NCI-H510A (cell line): ENCODE measurements around the gene TMEM235.
"Not testable (repeated sequence)": the region's sequence is repeated elsewhere in the genome, so short reads cannot be mapped to it uniquely, and the experiment has no call there.

Experiments used
- DNase-seq: peaks from one replicate; lab custom pipeline; 2025; lab: John Stamatoyannopoulos, UW

TMEM235 gene

DNA sequence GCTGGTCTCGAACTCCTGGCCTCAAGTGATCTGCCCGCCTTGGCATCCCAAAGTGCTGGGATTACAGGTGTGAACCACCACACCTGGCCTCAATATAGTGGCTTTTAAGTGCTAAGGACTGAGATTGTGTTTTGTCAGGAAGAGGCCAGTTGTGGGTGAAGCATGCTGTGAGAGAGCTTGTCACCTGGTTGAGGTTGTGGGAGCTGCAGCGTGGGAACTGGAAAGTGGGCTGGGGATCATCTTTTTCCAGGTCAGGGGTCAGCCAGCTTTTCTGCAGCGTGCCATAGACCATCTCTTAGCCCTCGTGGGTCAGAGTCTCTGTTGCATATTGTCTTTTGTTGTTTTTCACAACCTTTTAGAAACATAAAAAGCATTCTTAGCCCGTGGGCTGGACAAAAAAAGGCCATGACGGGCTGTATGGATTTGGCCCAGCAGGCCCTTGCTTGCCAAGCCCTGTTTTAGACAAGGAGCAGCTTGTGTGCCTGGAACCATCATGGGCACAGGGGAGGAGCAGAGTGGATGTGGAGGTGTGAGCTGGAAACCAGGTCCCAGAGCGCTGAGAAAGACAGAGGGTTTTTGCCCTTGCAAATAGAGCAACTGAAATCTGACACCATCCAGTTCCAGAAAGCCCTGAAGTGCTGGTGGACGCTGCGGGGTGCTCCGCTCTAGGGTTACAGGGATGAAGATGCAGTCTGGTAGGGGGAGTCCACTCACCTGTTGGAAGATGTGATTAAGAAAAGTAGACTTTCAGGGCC is 11.9 kb upstream of the TMEM235 start:
- DNase-seq = peak; percentile 85

- DNase-seq = no peak
These were observed 8.4 kb upstream of the TMEM235 start for GRCh38 chr17:78223061-78223460.

- no peak for DNase-seq
These were observed 7.7 kb upstream of the TMEM235 start for GRCh38 chr17:78223765-78224164.

GRCh38 chr17:78224231-78225087 is 7.0 kb upstream of the TMEM235 start:
- DNase-seq = no peak

GRCh38 chr17:78225088-78225865 is 6.2 kb upstream of the TMEM235 start:
- no peak for DNase-seq

DNA sequence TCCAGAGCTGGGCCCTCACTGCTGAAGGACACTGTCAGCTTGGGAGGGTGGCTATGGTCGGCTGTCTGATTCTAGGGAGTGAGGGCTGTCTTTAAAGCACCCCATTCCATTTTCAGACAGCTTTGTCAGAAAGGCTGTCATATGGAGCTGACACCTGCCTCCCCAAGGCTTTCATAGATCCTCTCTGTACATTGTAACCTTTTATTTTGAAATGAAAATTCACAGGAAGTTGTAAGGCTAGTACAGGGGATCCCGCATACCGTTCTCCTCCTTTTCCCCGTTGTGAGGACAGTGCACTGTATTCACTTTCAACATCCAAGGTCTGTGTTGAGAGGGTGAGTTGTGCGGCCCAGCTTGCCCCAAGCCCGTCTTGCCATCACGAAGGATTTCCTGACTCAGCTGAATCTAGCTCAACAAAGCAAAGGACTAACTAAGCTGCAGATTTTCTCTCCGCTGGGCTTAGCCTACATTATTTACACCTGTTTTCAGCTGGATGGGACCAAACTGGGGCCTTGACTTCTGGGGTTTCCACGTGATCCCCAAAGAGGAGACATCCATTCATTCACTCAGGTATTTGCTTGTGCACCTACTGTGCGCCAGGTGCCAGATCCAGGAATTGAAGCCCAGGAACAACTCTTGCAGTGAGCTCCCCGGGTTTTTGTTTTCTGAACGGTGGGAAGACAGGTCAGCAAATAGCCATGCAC is 5.2 kb upstream of the TMEM235 start:
- no peak for DNase-seq

DNA sequence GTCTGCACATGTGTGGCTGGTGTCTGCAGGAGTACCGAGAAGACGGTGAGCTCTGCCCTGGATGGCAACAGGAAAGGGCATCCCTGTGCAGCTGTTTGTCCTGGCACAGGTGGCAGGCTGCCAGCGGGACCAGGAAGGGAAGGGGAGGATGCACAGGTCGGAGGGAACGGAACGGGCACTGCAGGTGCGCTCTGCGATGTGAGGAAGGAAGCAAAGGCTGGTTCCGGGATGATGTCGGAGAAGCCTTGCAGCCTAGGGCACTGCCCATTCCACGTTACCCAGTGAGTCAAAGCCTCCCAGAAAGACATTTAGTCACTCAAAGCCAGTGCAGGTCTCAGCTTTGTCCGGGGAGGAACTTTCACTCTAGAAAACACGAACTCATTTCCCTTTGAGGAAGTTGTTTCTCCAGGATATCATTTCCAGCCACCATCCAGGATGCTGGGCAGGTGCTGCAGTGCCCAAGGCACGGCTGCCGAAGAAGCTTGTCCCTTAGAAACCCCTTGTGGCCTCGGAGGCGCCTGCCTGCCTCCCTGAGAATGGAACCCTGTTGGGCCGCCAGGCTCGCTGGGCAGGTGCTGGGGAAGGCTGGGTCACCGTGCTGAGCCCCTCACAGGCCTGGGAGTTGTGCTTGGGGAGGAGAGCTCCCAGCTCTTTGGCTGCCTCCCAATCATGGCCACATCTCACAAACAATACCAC is 4.5 kb upstream of the TMEM235 start:
- peak; percentile 61 for DNase-seq

DNA sequence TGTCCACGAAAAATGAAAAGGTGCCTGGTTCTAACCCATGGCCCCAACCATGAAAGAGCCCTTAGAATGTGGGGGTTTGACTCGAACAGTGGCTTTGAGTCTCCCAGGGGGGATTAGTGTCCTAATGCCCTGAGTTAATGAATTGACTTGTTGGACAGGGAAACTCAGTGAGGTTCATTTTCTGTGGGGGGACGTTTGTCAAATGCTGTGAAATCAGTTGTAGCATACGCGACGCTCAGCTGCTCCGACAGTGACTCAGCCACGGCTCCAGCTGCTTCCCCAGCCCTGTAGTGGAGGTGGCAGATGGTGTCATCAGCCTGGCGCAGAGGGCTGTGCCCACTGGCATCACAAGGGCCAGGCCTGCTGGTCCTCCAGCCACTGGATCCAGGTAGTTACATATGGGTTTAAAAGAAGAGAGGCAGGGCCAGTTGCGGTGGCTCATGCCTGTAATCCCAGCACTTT is 3.9 kb upstream of the TMEM235 start:
- no peak for DNase-seq

GRCh38 chr17:78228176-78228575 is 3.3 kb upstream of the TMEM235 start:
- DNase-seq = no peak

DNA sequence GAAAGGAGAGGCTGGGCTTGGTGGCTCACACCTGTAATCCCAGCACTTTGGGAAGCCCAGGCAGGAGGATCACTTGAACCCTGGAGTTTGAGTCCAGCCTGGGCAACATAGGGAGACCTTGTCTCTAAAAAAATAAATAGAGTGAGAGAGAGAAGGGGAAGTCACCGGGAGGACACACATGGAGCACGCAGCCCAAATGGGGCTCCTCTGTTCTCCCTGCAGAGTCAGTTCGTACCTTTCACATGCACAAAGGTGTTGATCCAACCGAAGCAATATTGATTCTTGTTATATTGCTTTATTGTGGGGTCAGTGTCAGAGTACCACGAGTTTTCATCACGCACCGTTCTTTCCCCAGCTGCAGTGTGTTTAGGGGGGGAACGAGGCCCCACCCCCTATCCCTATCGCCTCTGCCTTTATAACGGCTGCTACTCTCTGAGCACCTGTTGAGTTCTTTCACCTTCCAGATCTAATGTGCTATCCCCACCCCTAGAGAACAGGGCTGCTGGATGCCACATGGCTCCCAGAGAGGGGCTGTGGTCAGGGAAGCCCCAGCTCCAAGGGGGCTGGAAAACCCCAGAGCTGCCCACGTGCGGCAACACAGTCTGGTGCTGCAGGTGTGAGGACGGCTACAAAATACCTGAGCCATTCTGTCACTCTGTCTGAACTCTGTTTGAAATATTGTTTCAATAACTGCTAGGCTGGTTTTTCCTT is 1.0 kb upstream of the TMEM235 start:
- DNase-seq = no peak

DNA sequence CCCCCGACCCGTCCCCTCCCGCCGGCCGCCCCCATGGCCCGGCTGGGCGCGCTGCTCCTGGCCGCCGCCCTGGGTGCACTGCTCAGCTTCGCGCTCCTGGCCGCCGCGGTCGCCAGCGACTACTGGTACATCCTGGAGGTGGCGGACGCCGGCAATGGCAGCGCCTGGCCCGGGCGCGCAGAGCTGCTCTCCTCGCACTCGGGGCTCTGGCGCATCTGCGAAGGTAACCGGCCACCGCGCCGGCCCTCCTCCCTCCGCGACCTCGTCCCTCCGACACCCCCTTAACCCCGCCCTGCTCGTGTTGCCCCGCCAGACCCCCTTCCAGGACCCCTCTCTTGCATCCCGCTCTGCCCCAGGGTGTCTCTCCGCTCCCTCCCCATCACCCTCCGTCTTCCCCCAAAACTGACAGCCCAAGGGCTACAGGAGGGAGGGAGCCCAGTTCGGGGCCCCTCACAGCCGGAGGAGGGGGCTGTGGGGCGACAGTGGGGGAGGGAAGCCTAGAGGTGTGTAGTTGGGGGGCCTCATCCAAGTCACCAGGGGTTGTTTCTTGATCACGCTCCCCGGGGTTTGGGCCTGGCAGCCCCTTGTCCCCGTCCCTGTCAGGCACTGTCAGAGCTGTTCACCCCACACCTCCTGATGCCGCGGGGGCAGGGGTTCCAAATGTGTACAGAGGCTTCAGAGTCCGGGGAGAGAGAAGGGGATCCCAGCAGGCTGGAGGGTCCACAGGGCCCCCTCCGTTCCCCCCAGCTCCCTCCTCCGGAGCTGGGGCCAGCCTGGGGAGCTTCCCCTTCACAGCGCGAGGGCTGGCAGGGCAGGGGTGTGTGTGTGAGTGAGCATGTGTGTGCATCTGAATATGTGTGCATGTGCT is 794 bp downstream of the TMEM235 start:
- DNase-seq = no peak

DNA sequence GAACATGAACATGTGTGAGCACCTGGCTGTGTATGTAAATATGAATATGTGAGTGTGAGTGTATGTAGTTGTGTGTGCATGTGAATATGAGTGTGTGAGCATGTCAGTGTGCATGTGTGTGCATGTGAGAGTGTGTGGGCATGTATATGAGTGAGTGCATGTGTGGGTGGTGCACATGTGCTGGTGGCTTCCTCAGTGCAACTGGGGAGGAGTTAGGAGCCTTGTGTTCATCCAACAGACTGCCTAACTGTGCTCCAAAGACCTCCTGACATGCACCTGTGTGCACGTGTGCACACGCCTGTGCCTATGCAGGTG is 1.4 kb downstream of the TMEM235 start:
- DNase-seq = no peak

DNA sequence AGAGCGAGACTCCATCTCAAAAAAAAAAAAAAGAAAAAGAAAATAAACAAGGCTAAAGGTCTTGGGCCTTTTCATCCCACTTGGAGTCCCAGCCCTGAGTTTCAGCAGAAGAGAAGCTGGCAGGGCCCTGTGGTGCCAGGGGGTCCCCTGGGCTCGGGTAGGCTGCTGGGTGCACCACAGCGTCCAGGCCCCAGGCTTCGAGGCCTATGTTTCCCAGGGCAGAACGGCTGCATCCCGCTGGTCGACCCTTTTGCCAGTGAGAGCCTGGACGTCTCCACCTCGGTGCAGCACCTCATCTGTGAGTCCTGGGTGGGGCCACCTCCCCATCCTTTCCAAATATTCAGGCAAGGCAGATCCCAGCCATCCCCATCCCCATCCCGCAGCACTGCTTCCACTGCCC is 2.2 kb downstream of the TMEM235 start:
- DNase-seq = no peak

GRCh38 chr17:78234261-78234865 is 2.9 kb downstream of the TMEM235 start:
- no peak for DNase-seq

DNA sequence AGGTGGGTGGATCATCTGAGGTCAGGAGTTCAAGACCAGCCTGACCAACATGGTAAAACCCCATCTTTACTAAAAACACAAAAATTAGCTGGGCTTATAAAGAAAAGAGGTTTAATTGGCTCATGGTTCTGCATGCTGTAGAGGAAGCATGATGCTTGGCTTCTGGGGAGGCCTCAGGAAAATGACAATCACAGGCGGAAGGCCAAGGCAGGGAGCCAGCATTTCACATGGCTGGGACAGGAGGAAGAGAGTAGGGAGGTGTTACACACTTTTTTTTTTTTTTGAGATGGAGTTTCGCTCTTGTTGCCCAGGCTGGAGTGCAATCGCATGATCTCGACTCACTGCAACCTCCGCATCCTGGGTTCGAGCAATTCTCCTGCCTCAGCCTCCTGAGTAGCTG is 3.6 kb downstream of the TMEM235 start:
- not testable (repeated sequence) for DNase-seq

DNA sequence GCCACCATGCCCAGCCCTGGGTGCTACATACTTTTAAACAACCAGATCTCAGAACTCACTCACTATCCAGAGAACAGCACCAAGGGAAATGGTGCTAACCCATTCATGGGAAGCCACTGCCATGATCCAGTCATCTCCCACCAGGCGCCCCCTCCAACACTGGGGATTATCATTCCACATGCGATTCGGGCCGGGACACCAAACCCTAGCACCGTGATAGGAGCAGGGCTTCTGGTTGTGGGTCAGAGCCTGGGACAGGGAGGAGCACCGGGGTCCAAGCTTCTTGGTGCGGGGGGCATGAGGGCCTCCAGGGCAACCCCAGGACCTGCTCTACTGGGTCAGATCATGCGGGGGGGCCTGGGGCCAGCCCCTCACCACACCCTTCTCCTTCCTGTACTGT is 4.5 kb downstream of the TMEM235 start:
- DNase-seq = no peak

GRCh38 chr17:78236362-78237127 is 5.1 kb downstream of the TMEM235 start:
- no peak for DNase-seq

DNA sequence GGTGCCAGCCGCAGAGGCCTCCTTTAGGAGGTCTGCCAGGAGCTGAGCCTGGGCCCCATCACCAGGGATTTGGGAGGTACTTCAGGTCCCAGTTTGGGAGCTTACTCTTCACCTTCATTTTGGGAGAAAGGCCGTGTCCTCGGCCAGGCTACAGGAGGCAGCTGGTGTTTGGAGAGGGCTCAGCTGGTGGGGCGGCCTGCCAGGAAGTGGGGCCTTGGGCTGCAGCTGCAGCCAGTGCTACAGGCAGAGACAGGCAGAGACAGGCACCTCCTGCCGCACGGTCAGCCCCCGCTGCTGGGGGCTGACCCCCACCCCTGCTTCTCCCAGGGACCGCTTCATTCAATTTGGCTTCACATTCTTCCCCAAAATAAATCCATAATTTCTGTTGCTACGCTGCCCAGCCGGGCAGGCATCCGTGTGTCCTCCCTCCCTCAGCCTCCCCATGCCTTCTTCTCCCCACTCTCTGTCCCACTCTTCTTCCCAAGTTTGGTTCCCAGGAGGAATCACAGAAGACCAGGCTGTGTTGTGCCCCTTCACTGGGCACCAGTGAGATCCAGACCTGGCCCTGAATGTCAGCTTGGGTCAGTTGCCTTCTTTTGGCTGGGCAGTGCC is 6.1 kb downstream of the TMEM235 start:
- no peak for DNase-seq
